NCI-H82 (cell line): Measurements from ENCODE around the gene TRAF3IP3.

Experiments used
- DNase-seq: peaks from one replicate; lab custom pipeline; 2025; lab: John Stamatoyannopoulos, UW

TRAF3IP3 gene

DNA sequence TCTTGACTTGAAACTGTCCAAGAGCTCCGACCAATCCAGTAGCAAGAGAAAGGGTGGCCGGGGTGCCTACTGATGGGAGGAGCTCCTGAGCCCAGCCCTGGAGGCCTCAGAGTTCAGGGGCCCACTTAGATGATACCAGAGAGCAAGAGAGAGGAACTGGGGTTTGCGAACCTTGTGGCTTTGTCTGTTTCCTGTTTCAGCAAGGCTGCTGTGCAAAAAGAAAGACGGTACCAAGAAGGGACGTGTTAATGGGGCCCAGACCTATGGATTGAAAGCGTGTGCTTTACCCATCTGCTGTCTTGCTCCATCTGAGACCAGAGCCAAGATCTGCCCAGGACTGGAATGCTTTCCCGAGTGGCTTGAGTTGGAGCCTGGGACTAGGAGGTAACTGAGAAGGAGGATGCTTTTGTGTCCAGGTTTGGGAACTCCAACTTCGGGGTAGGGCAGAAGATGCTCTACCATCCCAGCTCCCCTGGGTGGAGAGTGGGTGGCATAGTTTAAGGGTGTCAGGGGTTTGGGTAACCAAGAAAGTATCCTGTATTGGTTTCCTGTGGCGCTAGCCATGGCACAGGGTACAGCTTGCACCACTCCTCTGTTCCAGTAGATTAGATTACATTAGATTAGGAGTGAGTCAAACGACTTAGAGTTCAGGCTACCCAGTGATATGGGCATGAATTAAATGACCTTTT is at the start of gene TRAF3IP3:
Gene TRAF3IP3, plus strand, starts transcription at position 128 of the 689 bp plus-strand sequence. CDS start 3,987 bp downstream, outside the sequence.
- no peak for DNase-seq

GRCh38 chr1:209706622-209707021 is 49.2 kb upstream of the TRAF3IP3 start:
- DNase-seq, result no peak

DNA sequence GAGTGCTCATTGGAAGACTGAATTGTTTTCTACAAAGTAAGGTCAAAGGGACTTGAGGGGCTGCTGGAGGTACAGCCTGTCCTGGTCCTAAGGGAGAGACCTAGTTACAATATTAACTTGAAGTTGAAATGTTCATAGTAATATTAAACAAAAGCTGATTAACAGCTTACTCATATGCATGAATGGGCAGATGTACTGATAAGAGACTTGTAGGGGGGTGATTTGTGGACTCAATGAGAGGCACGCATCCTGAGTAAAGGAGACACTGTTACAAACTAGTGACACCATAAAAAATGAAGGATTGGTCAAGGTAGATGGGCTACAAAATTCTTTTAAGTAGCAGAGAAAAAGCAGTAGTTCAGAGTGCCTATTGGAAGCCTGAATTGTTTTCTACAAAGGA is 48.5 kb upstream of the TRAF3IP3 start:
- DNase-seq, result no peak

GRCh38 chr1:209708297-209708696 is 47.6 kb upstream of the TRAF3IP3 start:
- DNase-seq, result peak; percentile 37

DNA sequence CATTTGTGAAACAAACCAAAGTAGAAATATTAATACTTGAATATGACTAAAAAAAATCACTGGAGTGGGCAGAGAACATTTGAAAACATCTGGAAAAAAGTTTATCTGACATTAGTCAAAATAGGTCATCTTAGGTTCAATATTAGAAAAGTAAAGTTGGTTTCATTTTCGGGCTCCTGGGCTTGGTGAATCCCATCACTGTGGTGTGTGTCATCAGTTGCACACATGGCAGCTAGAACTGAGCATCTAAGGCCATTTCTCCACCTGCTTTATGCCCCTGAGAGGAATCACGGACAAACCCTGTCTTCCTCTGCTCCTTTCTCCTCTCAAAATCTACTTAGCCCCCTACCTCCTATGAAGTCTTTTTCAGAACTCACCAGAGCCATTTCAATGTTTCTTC is 45.8 kb upstream of the TRAF3IP3 start:
- no peak for DNase-seq

DNA sequence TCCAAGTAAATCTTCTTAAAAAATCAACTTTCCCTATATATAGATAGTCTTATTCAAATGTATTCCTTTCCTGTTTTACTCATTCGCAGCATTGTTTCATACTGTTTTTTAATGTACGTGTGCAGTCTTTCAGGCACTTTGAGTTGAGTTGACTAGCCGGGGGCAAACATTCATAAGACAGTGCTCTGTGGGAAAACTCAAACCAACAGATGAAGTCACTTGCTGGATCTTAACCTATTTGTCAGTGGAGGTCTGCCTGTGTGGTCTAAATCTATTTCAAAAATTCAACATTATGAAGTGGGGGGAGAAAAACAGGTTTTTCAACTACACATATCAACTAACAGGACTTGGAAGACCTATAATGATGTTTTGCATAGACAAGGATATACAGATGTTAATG is 45.0 kb upstream of the TRAF3IP3 start:
- no peak for DNase-seq

DNA sequence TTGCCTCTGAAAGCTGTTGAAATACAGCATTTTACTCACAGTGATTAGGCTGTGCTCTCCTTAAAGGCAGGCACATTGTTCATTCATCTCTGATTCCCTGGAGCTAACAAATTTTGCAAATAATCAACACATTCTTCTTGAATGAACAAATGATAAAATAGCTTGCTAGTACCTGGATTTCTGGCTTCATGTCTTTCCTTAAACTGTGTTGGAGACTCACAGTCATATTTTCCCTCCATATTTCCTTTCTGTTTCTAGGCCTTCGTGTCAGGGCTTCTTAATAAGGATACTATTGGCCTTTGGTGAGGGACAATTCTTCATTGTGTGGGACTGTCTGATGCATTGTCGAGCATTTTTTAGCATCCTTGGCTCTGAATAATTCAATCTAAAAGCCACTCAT is 41.5 kb upstream of the TRAF3IP3 start:
- DNase-seq, result no peak

DNA sequence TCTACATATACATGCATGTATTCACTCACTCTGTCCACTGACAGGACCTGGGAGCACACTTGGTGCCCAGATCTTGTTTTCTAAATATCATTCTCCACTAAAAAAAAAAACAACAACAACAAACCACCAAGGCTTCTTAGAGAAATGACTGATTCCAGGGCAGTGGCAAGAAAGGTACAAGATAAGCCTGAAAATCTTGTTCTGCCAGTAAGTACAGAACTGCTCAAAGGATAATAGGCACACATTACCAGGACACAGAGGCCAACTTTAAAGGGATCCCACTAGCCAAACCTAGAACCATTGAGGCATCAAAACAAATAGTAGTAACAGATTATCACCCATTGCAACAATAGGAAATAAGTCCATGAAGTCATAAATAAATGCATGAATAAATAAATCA is 40.5 kb upstream of the TRAF3IP3 start:
- no peak for DNase-seq

DNA sequence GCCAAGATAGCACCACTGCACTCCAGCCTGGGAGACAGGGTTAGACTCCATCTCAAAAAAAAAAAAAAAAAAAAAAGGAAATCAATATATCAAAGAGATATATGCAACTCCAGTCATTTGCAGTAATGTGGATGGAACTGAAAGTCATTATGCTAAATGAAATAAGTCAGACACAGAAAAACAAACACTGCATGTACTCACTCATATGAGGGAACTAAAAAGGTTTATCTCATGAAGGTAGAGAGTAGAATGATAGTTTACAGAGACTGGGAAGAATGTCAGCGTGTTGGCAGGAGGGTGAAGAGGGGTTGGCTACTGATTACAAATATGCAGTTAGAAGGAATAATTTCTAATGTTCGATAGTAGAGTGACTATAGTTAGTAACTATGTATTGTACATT is 38.0 kb upstream of the TRAF3IP3 start:
- no peak for DNase-seq

DNA sequence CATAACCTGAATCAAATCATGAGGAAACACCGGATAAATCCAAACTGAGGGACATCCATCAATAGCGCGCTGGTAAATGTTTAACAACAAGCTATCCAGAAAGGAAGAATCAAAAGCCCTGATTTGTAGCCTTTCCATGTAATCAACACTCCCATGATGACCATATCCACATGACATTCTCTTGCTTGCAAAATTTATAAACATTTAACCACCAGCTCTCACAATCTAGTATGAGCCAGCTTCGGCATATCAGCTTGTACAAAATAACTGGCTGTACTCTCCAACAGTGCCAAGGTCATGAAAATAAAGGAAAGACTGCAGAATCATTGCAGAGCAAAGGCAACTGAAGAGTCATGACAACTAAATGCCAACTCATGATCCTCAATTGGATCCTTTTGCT is 35.5 kb upstream of the TRAF3IP3 start:
- no peak for DNase-seq

- peak; percentile 93 for DNase-seq
Observed at GRCh38 chr1:209720826-209721225, 35.0 kb upstream of the TRAF3IP3 start.

- DNase-seq, result no peak
Observed at GRCh38 chr1:209721323-209721722, 34.5 kb upstream of the TRAF3IP3 start.

- no peak for DNase-seq
Observed at GRCh38 chr1:209723265-209723664, 32.6 kb upstream of the TRAF3IP3 start.

DNA sequence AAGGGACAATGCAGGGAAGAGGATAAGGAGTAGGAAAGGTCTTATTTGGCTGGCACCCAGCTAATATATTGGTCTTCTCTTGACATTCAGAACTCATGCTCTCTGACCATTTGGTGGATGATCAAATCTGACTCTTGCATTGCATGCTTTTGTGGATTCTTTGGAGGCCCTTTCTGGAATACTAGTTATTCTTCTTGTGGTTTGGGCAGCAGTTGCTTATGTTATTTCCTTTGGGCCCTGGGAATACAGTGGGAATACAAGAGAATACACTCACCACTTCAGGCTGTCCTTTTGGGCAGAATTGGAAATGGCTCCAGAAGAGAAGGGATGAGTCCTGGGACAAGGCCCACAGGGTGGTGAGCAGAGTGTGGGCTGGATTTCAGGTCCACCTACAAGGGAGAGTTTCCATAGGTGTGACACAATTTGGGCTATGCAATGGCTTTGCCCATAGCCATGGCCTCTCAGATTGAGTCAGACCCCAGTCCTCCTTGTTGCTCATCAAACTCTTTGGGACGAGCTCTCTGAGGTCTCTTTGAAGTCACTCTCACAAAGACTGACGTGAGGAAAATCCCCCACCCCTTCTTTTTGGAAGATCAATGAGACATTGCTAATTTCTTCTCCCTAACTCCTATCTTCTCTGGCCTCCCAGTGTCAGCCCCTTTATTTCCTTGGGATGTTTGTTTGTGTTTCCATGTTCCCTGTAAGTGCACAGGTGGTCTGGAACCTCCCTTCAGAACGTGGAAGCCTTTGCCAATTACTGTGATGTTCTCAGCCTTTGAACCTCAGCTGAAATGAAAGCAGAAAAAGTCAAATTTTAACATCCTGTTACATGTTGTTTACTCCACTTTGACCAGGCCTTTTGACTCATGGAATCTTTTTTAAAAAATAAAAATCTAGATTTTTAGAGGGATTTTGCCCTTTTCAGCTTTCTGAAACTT is 31.8 kb upstream of the TRAF3IP3 start:
- no peak for DNase-seq

GRCh38 chr1:209727286-209727685 is 28.6 kb upstream of the TRAF3IP3 start:
- no peak for DNase-seq

- no peak for DNase-seq
Observed at GRCh38 chr1:209727785-209728184, 28.1 kb upstream of the TRAF3IP3 start.

DNA sequence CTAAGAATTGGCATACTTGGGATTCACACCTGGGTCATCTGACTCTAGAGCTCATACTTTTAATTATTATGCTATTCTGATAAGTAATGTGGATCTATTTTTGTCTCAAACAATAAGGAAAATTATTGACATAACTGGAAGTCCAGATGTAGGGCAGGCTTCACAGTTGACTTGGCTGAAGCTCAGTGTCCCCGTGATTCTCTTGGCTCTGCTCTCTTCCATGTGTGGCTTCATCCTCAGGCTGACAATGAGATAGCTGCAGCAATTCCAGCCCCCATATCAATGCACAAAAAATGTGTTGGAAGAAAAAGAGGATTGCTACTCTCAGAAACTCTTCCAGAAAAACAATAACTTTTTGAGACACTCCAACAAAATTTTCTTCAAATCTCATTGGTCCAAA is 27.4 kb upstream of the TRAF3IP3 start:
- no peak for DNase-seq

DNA sequence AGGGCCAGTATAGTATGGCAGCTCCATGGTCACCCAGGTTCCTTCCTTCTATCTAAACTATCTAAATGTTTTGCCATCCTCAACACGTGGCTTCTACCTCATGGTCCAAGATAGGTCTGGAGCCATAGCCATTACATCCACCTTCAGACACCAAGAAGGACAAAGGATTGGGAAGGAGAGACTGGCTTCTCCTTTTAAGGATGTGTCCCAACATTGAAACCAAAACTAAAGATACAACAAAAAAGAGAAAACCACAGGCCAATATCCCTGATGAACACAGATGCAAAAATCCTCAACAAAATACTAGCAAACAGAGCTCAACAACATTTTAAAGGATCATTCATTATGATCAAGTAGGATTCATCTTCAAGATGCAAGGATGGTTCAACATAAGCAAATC is 26.4 kb upstream of the TRAF3IP3 start:
- no peak for DNase-seq

DNA sequence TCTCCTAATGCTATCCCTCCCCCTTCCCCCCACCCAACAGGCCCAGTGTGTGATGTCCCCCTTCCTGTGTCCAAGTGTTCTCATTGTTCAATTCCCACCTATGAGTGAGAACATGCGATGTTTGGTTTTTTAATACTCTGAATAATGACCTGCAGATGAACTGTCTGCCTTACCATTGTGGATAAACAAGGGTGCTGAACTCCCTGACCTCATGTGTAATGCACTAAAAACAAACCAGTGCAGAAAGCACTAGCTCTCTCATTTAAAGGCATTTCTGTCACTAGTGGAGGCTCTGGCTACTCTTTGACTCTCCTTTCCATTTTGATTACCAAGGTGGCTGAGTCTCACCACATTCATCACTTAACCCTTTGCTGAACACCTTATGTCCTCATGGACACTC is 23.1 kb upstream of the TRAF3IP3 start:
- DNase-seq, result no peak

DNA sequence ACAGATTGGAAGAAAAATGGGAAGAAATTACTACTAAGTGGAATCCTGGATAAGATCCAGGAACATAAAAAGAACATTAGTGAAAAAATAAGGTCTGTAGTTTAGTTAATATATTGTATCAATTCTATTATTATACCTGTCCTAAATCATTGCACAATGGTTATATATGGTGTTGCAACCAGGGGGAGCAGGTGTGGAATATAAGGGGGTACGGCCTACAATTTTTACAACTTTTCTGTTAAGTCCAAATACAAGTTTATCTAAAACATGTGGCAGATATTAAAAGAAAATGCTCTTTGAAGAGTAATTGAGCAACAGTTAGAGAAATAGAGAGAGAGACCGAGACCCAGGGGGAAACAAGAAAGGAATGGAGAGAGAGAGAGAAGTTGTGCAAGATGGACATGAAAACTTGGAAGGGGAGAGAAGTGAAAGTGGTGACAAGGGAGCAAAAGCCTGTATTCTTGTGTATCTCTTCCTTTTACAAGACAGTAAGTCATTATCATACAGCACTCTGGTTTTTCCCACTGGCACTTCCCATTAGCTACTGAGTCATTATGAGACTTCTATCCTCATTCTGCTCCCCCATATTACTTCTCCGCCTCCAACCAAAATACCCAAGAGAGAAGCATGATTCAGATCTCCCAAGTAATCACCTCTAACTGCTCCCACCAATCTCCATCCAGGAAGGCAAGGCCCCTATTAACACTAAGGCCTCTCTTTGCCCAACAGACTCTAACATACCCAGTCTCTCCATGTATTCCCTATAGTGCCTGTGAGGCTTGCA is 22.3 kb upstream of the TRAF3IP3 start:
- no peak for DNase-seq

DNA sequence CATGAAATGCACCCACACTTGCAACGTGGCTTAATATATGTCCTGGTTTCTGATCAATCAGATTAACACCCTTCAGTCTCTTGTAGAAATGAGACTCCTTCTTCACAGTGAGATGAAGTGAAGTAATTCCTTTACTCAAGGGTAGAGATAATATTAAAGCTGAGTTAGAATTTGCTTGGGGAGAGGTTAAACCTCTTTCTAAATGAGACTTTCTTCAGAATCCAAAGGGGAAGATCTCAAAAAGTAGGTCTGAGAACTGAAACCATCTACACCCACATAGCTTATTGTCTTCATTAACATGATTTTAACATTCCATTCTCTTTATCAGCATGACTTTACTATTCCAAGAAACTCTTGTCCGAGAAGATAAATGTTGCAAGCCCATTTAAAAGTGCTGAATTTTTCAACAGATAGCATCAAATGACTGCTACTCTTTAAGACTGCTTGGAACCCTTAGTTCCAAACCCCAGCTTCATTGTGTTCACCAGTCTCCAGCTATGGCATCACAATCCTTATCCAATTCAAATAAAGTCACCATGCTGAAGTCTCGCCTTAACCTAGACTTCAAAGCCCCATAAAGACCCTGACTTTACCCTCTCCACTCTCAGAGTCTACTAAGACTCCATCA is 19.2 kb upstream of the TRAF3IP3 start:
- no peak for DNase-seq

DNA sequence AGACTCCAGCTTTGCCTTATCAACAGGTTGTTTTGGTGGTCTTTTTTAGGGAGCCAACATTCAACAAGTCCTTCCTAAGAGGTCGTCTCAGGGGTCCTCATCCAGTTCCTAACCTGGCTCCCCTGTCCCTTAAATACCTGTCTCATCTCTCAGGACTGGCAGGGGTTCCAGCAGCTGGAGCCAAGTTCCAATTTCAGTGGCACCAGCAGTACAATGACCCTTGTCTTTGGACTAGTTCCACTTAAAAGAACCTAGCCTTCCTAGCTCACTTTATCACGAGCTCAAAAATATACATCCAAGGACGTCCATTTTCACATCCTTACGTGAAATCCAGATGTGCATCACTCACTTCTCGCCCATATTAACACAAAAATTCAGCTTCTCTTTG is 18.7 kb upstream of the TRAF3IP3 start:
- no peak for DNase-seq
